Ishikawa (cell line): ENCODE measurements around the gene PTPRN2.

Experiments used
- CEBPB ChIP-seq: IDR thresholded peaks from 2 replicates; pipeline ENCODE4 v1.6.1; 2012
- CREB1 ChIP-seq: IDR thresholded peaks from 2 replicates; pipeline ENCODE4 v1.6.1; 2012; ENCODE audit warnings: low read depth
- EGR1 ChIP-seq: IDR thresholded peaks from 2 replicates; pipeline ENCODE4 v1.6.1; 2012
- EP300 ChIP-seq: IDR thresholded peaks from 2 replicates; pipeline ENCODE4 v1.6.1; 2012; ENCODE audit warnings: borderline replicate concordance
- FOXM1 ChIP-seq: IDR thresholded peaks from 2 replicates; pipeline ENCODE4 v1.6.1; 2012; ENCODE audit warnings: low read depth, borderline replicate concordance
- NFIC ChIP-seq: IDR thresholded peaks from 2 replicates; pipeline ENCODE4 v1.6.1; 2012
- RAD21 ChIP-seq: IDR thresholded peaks from 2 replicates; pipeline ENCODE4 v1.6.1; 2012; ENCODE audit warnings: low read depth
- TAF1 ChIP-seq: IDR thresholded peaks from 2 replicates; pipeline ENCODE4 v1.6.1; 2012; ENCODE audit warnings: low read depth, mild to moderate bottlenecking
- TCF12 ChIP-seq: IDR thresholded peaks from 2 replicates; pipeline ENCODE4 v1.6.1; 2012; ENCODE audit warnings: low read depth
- TEAD4 ChIP-seq: IDR thresholded peaks from 2 replicates; pipeline ENCODE4 v1.6.1; 2012
- YY1 ChIP-seq: IDR thresholded peaks from 2 replicates; pipeline ENCODE4 v1.6.1; 2012; ENCODE audit warnings: low read depth
- ZBTB7A ChIP-seq: IDR thresholded peaks from 2 replicates; pipeline ENCODE4 v1.6.1; 2012; ENCODE audit warnings: low read depth
- TF ChIP-seq, protein P1 (sequence below): IDR thresholded peaks from 2 replicates; pipeline ENCODE4 v1.6.1; 2012; ENCODE audit warnings: low read depth, mild to moderate bottlenecking
- TF ChIP-seq, protein P2 (sequence below): IDR thresholded peaks from 2 replicates; pipeline ENCODE4 v1.6.1; 2012
- TF ChIP-seq, protein P3 (sequence below): IDR thresholded peaks from 2 replicates; pipeline ENCODE4 v1.6.1; 2012

The PTPRN2 gene

GRCh38 chr7:158371856-158372255, 215.8 kb downstream of the PTPRN2 start:
- TF ChIP-seq, protein P1, sequence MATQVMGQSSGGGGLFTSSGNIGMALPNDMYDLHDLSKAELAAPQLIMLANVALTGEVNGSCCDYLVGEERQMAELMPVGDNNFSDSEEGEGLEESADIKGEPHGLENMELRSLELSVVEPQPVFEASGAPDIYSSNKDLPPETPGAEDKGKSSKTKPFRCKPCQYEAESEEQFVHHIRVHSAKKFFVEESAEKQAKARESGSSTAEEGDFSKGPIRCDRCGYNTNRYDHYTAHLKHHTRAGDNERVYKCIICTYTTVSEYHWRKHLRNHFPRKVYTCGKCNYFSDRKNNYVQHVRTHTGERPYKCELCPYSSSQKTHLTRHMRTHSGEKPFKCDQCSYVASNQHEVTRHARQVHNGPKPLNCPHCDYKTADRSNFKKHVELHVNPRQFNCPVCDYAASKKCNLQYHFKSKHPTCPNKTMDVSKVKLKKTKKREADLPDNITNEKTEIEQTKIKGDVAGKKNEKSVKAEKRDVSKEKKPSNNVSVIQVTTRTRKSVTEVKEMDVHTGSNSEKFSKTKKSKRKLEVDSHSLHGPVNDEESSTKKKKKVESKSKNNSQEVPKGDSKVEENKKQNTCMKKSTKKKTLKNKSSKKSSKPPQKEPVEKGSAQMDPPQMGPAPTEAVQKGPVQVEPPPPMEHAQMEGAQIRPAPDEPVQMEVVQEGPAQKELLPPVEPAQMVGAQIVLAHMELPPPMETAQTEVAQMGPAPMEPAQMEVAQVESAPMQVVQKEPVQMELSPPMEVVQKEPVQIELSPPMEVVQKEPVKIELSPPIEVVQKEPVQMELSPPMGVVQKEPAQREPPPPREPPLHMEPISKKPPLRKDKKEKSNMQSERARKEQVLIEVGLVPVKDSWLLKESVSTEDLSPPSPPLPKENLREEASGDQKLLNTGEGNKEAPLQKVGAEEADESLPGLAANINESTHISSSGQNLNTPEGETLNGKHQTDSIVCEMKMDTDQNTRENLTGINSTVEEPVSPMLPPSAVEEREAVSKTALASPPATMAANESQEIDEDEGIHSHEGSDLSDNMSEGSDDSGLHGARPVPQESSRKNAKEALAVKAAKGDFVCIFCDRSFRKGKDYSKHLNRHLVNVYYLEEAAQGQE: no peak
- no peak for TF ChIP-seq NFIC

DNA sequence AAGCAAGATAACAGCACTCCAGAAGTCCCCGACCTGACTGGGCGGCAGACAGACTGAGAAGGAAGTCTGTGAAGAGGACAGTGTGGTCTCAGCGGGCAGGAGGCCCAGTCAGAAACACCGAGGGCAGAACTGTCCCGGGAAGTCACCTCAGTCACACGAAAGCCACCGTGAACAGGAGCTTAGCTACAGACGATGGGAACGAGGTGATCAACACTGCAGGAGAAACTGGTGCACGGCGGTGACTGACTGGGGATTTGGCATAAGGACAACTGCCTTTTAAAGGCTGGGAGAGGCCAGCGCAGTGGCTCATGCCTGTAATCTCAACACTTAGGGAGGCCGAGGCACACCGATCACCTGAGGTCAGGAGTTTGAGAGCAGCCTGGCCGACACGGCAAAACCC, 217.8 kb downstream of the PTPRN2 start:
- no peak for TF ChIP-seq EGR1
- no peak for TF ChIP-seq CREB1

- TF ChIP-seq CEBPB (no peak), EP300 (no peak), TAF1 (no peak), EGR1 (no peak)
Observed at GRCh38 chr7:158369290-158369689, 218.3 kb downstream of the PTPRN2 start.

- TF ChIP-seq ZBTB7A (no peak), CEBPB (no peak), TEAD4 (no peak), TCF12 (no peak), EP300 (no peak), RAD21 (no peak), CREB1 (no peak), YY1 (no peak), EGR1 (no peak), TAF1 (no peak), NFIC (no peak), FOXM1 (no peak)
- TF ChIP-seq, protein P1: no peak
- TF ChIP-seq, protein P2, sequence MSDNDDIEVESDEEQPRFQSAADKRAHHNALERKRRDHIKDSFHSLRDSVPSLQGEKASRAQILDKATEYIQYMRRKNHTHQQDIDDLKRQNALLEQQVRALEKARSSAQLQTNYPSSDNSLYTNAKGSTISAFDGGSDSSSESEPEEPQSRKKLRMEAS: no peak
- TF ChIP-seq, protein P3, sequence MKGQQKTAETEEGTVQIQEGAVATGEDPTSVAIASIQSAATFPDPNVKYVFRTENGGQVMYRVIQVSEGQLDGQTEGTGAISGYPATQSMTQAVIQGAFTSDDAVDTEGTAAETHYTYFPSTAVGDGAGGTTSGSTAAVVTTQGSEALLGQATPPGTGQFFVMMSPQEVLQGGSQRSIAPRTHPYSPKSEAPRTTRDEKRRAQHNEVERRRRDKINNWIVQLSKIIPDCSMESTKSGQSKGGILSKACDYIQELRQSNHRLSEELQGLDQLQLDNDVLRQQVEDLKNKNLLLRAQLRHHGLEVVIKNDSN: no peak
Observed at GRCh38 chr7:158368449-158368848, 219.2 kb downstream of the PTPRN2 start.

DNA sequence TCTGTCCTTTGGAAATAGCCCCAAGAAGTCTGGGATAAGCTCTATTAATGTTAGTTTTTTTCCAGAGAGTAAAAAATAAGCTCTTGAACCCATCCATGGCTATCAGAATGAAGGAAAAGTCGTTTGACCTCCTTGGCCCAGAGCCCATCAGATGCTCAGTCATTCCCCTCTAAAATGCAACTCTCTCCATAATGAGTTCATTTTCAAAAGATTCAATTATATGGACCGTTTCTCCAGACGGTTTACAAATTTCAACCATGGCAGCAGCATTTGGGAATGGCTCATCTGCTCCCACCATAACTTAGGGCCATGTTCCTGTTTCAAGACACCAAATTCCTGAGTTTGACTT, 220.0 kb downstream of the PTPRN2 start:
- no peak for TF ChIP-seq ZBTB7A

GRCh38 chr7:158366916-158367633, 220.5 kb downstream of the PTPRN2 start:
- TF ChIP-seq YY1 (no peak), RAD21 (no peak), CEBPB (no peak), TCF12 (no peak), TEAD4 (no peak), ZBTB7A (no peak), EP300 (no peak), FOXM1 (no peak), EGR1 (no peak), TAF1 (no peak), NFIC (no peak), CREB1 (no peak)
- TF ChIP-seq, protein P2: no peak
- TF ChIP-seq, protein P3: no peak
- TF ChIP-seq, protein P1: no peak
